Glomerular endothelial cell (primary cell): ENCODE data around the gene HMG20A. TPM values are rescaled to one million over a fixed set of nuclear protein-coding genes. Genes with fewer than 3 reads are reported as not detected.

Source experiments
- DNase-seq: peaks from one replicate; pipeline ENCODE4 v3.0.0-alpha.2; 2011; ENCODE audit warnings: low read depth, low spot score; ENCODE audit errors: extremely low read depth
- total RNA-seq: library from RNA; depleted of rRNA; stranded (reverse); fragments of >200 nt; gene quantifications from 2 replicates; pipeline ENCODE4 v1.2.3, GENCODE V29; 2015

Gene HMG20A
- total RNA-seq, 1 donor from 2014 or later, result 48.0 TPM

- DNase-seq, result no peak
Observed at GRCh38 chr15:77473328-77473727, 52.6 kb downstream of the HMG20A start.

- no peak for DNase-seq
Observed at GRCh38 chr15:77474310-77474988, 53.8 kb downstream of the HMG20A start.

GRCh38 chr15:77475001-77475400 lies 54.3 kb downstream of the HMG20A start:
- DNase-seq, result no peak

GRCh38 chr15:77475898-77476297 lies 55.2 kb downstream of the HMG20A start:
- no peak for DNase-seq

GRCh38 chr15:77476995-77477394 lies 56.3 kb downstream of the HMG20A start:
- DNase-seq, result no peak

- DNase-seq, result no peak
Observed at GRCh38 chr15:77478051-77478450, 57.4 kb downstream of the HMG20A start.

GRCh38 chr15:77479015-77479414 lies 58.3 kb downstream of the HMG20A start:
- no peak for DNase-seq

GRCh38 chr15:77480859-77481633 lies 60.4 kb downstream of the HMG20A start:
- DNase-seq, result no peak

- no peak for DNase-seq
Observed at GRCh38 chr15:77481670-77482069, 61.0 kb downstream of the HMG20A start.

GRCh38 chr15:77482570-77482969 lies 61.9 kb downstream of the HMG20A start:
- no peak for DNase-seq

GRCh38 chr15:77483425-77484140 lies 62.9 kb downstream of the HMG20A start:
- DNase-seq, result no peak

GRCh38 chr15:77484994-77485393 lies 64.3 kb downstream of the HMG20A start:
- no peak for DNase-seq

GRCh38 chr15:77486542-77487468 lies 66.1 kb downstream of the HMG20A start:
- DNase-seq, result no peak

GRCh38 chr15:77487469-77487842 lies 66.8 kb downstream of the HMG20A start:
- no peak for DNase-seq

- no peak for DNase-seq
Observed at GRCh38 chr15:77487888-77488287, 67.2 kb downstream of the HMG20A start.

- no peak for DNase-seq
Observed at GRCh38 chr15:77489647-77490046, 69.0 kb downstream of the HMG20A start.

- no peak for DNase-seq
Observed at GRCh38 chr15:77493324-77493907, 72.7 kb downstream of the HMG20A start.

GRCh38 chr15:77494073-77494867 lies 73.6 kb downstream of the HMG20A start:
- DNase-seq, result no peak

- DNase-seq, result no peak
Observed at GRCh38 chr15:77494964-77495363, 74.3 kb downstream of the HMG20A start.
